HG03064 (cell line): ENCODE results near the gene MAP4K1.
"Not testable (repeated sequence)": the region's sequence is repeated elsewhere in the genome, so short reads cannot be mapped to it uniquely, and the experiment has no call there.

Experiments
- ATAC-seq: cut with Tn5 transposase; IDR thresholded peaks from one replicate; pipeline ENCODE4 v1.9.1; 2021; ENCODE audit warnings: low read depth; ENCODE audit not compliant: unreplicated experiment

Gene MAP4K1

GRCh38 chr19:38629568-38629967 lies 11.8 kb upstream of the MAP4K1 start:
- ATAC-seq = no peak

GRCh38 chr19:38626401-38626800 lies 8.6 kb upstream of the MAP4K1 start:
- ATAC-seq = no peak

- ATAC-seq = no peak
Observed at GRCh38 chr19:38624822-38625221, 7.1 kb upstream of the MAP4K1 start.

GRCh38 chr19:38619361-38620174 lies 1.8 kb upstream of the MAP4K1 start:
- no peak for ATAC-seq

GRCh38 chr19:38618590-38619360 lies 1.0 kb upstream of the MAP4K1 start, which contains the start of gene EIF3K:
Gene EIF3K, plus strand, starts transcription at chr19:38619188. Its CDS starts 81 bp downstream, at chr19:38619269.
- peak; percentile 39 for ATAC-seq

- no peak for ATAC-seq
Observed at GRCh38 chr19:38617283-38617763, 430 bp downstream of the MAP4K1 start.

GRCh38 chr19:38616265-38616664 lies 1.5 kb downstream of the MAP4K1 start:
- no peak for ATAC-seq

GRCh38 chr19:38615007-38615581 lies 2.7 kb downstream of the MAP4K1 start:
- no peak for ATAC-seq

GRCh38 chr19:38614289-38614688 lies 3.5 kb downstream of the MAP4K1 start:
- no peak for ATAC-seq

- ATAC-seq = no peak
Observed at GRCh38 chr19:38606131-38606530, 11.6 kb downstream of the MAP4K1 start.

- not testable (repeated sequence) for ATAC-seq
Observed at GRCh38 chr19:38602856-38603255, 14.9 kb downstream of the MAP4K1 start.

- ATAC-seq = no peak
Observed at GRCh38 chr19:38599722-38600121, 18.0 kb downstream of the MAP4K1 start.

- ATAC-seq = no peak
Observed at GRCh38 chr19:38597075-38597474, 20.7 kb downstream of the MAP4K1 start.

- ATAC-seq = no peak
Observed at GRCh38 chr19:38596057-38596981, 21.4 kb downstream of the MAP4K1 start.

- no peak for ATAC-seq
Observed at GRCh38 chr19:38592940-38593339, 24.8 kb downstream of the MAP4K1 start.

- no peak for ATAC-seq
Observed at GRCh38 chr19:38588041-38588440, 29.7 kb downstream of the MAP4K1 start.

GRCh38 chr19:38587562-38587961 lies 30.2 kb downstream of the MAP4K1 start:
- no peak for ATAC-seq

GRCh38 chr19:38583985-38584305 lies 33.8 kb downstream of the MAP4K1 start:
- no peak for ATAC-seq

GRCh38 chr19:38583219-38583984 lies 34.4 kb downstream of the MAP4K1 start:
- no peak for ATAC-seq

- no peak for ATAC-seq
Observed at GRCh38 chr19:38580080-38580479, 37.7 kb downstream of the MAP4K1 start.
